ENCODE results near the gene TMEM72.

TMEM72 gene

DNA sequence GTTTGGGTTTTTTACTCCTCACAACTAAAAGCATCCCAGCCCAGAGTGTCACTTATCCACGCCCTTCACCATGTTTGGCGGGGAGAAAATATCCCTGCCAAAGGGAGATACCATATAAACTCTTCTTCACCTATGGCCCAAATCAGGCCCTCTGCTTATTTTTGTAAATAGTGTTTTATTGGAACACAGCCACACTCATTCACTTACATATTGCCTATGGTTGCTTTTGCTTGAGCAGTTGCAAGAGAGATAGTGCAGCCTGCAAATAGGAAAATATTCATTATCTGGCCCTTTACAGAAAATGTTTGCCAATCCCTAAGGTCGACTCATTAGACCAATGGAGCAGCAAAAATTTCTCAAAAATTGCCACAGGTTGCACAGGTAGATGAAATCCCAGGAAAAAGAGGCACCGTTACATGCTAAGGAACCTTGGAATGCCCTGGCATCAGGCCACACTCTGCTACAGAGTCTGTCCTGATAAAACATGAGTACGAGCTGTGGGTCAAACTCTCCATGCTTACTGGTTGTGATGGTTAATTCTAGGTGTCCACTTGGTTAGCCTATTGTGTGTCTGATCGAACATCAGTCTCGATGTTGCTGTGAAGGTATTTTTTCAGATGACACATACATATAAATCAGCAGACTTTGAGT lies 40.6 kb downstream of the TMEM72 start:
- in situ Hi-C loops (cut with MboI; ENCODE audit: low sequenced_read_pairs), result loop anchor here (25.0 kb wide), 1 partner anchor 1539 kb away; the partner anchor contains the start of gene HNRNPF

DNA sequence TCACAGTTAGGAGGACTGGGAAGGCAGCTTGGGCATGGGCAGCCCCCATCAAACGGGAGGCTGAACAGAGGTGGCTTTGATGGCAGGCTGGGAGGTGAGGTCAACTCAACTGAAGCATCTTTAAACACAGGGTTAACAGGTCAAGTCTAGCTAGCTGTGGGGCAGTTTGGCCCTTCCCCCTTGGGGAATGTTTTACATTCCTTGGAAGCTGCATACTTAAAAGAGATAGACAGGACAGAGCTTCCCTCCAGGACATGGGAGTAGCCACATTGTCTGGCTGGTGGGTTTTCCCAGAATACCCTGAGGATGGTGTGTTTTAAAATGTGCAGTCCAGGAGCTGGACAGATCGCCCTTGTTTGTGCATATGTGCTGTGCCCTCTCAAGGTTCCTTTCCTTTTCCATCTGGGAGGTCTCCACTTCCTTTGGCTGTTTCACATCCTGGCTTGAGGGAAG lies 41.7 kb downstream of the TMEM72 start:
- in situ Hi-C loops (cut with MboI; ENCODE audit: low sequenced_read_pairs), result loop anchor here (25.0 kb wide), 1 partner anchor 1541 kb away; the partner anchor contains the start of gene HNRNPF

DNA sequence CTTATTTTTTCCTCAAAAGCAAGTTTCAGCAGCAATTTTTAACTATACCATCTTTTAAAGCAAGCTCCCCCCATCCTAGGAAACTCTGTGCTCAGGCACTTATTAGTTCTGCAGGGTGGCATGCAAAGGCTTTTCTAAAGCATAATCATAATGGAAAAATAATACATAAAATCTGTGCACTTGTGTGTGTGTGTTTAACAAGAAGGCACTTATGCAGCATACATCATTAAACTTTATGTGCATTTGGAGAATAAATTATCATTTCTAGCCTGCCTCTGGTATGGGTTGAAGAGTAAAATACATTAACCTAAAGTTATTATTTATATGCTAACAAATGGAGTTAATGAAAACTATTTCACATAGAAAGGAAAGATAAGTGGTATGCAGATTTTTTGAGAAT lies 42.9 kb downstream of the TMEM72 start:
- in situ Hi-C loops (cut with MboI; ENCODE audit: low sequenced_read_pairs), result loop anchor here (25.0 kb wide), 1 partner anchor 1542 kb away; the partner anchor contains the start of gene HNRNPF

DNA sequence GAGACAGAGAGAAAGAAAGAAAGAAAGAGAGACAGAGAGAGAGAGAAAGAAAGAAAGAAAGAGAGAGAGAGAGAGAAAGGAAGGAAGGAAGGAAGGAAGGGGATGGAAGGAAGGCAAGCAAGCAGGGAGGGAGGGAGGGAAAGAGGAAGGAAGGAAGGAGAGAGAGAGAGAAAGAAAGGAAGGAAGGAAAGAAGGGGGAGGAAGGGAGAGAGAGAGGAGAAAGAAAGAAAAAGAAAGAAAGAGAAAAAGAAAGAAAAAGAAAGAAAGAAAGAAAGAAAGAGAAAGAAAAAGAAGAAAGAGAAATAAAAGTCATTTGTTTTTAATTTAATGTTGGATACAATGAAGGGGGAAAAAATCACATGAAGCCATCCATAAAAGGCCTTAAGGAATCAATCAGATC lies 43.8 kb downstream of the TMEM72 start:
- in situ Hi-C loops (cut with MboI; ENCODE audit: low sequenced_read_pairs), result loop anchor here (25.0 kb wide), 1 partner anchor 1543 kb away; the partner anchor contains the start of gene HNRNPF

DNA sequence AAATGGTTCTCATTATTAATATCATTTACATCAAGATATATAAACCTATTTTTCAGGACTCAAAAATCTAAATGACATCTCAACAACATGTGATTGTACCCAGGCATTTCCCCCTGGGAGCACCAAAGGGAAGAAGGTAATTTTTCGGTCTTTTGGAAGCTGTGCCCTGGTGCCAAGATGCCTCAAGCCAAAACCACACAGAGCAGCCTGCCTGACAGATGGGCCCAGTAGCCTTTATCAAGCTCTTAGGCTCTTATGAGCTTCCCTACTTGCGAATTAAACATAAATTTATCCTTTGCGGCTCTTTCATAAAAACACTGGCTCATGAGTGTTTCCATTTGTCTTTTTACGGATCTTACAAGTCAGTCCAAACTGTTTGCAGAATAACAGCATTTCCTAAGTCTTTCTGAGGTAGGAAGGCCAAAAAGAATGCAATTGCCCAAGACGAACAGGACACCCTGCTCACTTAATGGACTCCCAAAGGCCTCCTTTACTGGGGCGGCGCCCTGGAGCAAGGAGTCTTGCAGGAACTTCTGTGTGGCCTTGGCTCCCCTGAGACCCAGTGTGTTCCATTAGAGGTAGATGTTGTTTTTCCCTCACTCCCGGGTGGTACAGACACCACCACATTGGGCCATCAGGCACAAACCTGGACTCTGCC lies 44.4 kb downstream of the TMEM72 start:
- in situ Hi-C loops (cut with MboI; ENCODE audit: low sequenced_read_pairs), result loop anchor here (25.0 kb wide), 1 partner anchor 1543 kb away; the partner anchor contains the start of gene HNRNPF

DNA sequence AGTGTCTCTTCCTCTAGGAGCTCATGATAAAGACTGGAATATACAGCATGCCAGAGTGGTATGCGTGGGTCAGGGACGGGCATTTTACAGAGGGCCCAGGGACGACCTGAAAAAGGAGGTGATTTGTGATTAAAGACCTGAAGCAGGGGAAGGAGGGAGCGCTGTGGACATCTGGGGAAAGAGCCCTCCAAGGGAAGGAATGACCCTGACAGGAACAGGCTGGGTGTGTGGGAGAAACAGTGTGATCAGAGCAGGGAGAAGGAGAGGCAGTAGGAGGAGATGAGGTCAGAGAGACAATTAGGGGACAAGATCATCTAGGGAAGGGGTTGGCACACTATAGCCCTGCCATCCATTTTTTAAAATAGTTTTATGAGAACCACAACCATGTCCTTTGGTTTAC lies 45.1 kb downstream of the TMEM72 start:
- in situ Hi-C loops (cut with MboI; ENCODE audit: low sequenced_read_pairs), result loop anchor here (25.0 kb wide), 1 partner anchor 1544 kb away; the partner anchor contains the start of gene HNRNPF

DNA sequence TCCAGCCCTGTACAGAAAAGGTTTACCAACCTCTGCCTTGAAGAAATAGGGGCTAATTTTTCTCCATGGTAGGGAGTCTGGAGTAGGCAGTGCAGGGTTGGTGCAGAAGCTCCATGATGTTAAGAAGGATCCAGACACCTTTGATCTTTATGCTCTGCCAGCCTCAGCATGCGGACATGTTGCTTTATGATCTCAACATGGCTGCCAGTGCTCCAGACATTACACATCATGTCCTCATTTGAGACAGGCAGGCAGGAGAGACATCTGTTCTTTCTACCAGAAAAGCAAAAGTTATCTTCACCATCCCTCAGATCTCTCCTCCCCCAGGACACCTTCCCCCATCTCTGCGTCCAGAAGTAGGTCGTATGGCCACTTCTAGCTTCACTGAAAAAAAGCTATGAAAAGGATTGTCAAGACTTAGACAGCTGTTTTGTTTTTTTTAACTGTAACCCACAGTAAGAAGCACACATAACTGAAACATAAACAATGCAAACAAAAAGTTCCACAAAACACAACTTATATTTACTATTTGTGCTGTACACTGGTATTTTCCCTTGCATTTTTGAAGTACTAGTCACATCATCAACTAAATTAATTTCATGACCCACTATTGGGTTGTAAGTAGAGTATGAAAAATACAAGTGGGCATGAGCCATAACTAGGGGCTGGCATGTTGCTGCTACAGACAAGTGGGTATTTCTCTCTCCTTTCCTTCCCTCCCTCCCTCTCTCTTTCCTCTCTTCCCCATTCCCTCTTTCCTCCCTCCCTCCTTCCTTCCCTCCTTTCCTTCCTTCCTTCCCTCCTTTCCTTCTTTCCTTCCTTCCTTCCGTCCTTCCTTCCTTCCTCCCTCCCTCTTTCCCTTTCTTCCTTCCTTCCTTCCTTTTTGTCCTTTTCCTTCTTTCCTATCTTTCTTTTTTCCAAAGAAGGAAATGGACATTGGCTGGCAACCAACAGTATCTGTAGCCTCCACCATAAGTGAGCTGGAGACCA lies 45.9 kb downstream of the TMEM72 start:
- in situ Hi-C loops (cut with MboI; ENCODE audit: low sequenced_read_pairs), result loop anchor here (25.0 kb wide), 1 partner anchor 1545 kb away; the partner anchor contains the start of gene HNRNPF

DNA sequence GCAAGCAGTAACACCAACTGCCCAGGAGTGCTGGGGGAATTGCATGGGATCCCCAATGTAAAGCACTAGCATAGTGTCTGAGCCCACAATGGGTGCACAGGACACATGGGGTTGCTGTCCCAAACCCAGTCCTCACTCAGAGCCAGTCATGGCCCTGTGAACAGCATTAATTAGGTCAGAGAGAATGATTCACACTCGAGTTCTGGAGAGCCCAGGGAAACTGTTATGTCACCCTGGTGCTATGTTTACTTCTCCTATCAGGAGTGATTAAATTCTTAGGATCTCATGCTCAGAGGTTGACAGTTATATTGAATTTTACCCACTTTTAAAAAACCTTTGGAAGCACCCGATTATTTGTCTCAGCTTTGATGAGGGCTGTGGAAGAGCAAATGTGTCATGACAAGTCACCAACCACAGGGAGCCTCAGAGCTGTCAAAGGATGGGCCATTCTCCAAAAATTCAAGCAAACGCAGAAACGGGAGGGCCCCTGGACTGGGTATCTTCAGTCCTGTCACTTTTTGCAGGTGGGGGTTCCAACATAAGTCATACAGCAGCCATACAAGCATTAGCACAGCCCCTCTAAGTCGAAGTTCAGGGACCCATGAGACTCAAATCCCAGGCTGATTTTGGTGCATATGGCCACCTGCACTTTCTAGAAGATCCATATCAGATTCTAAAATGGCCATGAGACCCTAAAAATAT lies 47.2 kb downstream of the TMEM72 start:
- in situ Hi-C loops (cut with MboI; ENCODE audit: low sequenced_read_pairs), result loop anchor here (25.0 kb wide), 1 partner anchor 1546 kb away; the partner anchor contains the start of gene HNRNPF

DNA sequence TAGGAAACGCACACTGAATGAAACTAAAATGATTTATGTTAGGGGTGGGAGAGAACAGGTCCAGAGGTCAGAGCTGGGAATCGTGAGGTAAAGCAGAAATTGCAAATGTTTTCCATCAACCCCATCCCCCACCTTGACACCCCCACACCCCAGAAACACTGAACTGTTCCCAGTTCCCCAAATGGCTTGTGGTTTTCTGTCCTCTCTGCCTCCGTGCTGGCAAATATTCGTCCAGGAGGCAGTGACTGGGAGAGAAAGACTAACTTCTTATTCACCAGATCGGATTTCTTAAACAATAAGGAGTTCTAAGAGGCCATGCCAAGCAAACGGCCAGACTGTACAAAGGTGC lies 47.7 kb downstream of the TMEM72 start:
- in situ Hi-C loops (cut with MboI; ENCODE audit: low sequenced_read_pairs), result loop anchor here (25.0 kb wide), 1 partner anchor 1547 kb away; the partner anchor contains the start of gene HNRNPF

DNA sequence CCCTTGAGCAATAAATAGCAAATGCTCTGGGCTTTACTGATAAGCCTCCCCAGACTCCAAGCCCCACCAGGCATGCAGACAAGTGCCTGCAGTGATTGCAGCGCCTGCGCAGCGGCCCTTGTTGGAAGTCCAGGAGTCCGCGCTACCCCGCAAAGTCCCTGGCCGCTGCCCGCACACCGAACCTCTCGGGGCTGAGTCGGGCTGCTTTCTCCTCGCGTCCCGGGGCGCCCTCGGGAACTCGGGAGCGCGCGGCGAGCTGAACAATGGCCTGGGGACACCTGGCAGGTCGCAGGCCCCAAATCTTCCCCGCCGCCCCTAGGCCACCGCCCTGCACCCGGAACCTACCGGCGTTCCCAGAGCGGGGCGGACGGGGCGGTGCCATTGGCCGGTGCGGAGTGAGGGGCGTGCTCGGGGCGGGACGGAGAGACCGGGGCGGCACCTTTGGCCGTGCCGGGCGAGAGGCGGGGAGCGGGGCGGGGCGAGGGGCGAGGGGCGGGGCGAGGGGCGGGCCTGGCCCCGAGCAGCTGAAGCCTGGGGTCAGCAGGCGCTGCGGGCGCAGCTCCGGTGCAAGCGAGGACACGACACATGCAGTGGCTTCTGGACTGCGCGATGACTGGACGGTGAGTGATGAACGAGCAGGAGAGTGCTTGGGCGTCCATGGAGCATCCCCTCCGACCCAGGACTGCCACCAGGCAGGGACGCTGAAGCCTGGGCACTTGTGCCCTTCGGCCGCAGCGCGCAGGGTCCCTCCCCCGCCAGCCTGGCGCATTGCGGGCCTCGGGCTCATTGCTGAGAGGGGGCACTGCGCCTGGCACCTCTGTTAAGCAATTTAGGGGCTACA lies 48.3 kb downstream of the TMEM72 start, which contains the start of gene RASSF4:
TSS of gene RASSF4 (plus strand) at position 556 of the 841 bp plus-strand sequence. CDS start 10,401 bp downstream, outside the sequence.
- in situ Hi-C loops (cut with MboI; ENCODE audit: low sequenced_read_pairs), result loop anchor here (25.0 kb wide), 1 partner anchor 1547 kb away; the partner anchor contains the start of gene HNRNPF

DNA sequence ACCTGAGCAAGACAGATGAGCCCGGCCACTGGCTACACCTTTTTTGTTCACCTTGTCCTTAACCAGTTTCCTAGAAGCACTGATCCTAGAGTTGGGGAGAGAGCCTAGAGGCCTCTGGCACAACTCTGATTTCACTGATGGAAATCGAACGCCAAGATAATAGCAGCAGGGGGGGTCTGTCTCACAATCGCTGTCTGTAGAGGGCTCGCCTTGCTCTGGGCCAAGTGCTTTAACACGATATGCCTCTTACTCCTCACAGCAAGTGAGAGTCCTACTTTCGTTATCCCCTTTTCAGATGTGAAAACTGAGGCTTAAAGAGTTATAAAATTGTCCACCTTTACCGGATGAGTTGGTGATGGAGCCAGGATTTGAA lies 48.9 kb downstream of the TMEM72 start:
- in situ Hi-C loops (cut with MboI; ENCODE audit: low sequenced_read_pairs), result loop anchor here (25.0 kb wide), 1 partner anchor 1548 kb away; the partner anchor contains the start of gene HNRNPF

DNA sequence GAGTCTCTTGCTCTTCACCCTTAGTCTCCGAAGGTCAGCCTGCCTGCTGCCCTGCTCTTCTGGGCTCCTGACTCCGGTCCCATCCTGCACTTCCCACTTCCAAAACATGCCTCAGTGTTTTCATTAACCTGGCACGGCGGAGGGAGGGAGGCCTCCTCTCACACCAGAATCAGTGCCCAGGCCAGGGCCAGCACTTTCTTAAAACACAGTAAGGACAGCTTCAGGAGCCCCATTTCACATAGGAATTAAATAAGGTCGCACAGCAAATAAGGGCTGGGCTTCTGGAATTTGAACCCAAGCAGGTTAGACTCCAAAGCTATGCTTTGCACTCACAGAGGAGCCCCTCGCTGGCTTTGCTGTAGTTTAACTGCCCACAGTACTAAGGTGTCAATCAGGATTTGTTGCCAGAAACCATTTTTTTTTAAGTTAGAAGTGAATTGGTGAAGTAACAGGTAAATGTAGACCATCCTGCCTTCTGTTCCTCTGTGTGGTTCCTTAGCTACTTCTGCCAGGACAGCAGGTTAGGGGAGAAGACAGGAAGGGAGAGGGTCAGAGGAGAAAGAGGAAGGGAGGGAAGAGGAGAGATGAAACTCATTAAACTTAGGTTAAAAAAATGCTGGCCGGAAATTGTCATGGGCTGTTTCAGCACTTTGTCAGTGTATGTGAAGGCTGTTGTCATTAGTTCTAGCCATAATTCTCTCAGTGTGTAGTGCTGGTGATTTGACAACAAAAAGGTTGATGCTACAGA lies 49.5 kb downstream of the TMEM72 start:
- in situ Hi-C loops (cut with MboI; ENCODE audit: low sequenced_read_pairs), result loop anchor here (25.0 kb wide), 1 partner anchor 1548 kb away; the partner anchor contains the start of gene HNRNPF

DNA sequence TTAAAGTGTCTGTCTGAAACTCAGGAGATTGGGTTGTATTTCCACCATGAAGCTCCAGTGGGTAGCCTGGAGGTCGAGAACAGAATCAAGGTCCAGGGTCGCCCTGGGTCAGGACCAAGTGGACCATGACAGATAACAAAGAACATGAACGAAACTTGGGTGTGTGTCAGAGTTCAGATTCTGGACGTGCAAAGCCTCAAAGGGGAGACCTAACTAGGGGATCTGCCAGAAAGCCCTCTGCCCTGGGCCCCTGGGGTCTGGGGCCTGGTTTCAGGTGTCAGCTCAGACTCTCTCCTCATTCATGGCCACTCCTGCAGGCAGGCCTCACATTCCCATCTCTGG lies 50.1 kb downstream of the TMEM72 start:
- in situ Hi-C loops (cut with MboI; ENCODE audit: low sequenced_read_pairs), result loop anchor here (25.0 kb wide), 1 partner anchor 1549 kb away; the partner anchor contains the start of gene HNRNPF

DNA sequence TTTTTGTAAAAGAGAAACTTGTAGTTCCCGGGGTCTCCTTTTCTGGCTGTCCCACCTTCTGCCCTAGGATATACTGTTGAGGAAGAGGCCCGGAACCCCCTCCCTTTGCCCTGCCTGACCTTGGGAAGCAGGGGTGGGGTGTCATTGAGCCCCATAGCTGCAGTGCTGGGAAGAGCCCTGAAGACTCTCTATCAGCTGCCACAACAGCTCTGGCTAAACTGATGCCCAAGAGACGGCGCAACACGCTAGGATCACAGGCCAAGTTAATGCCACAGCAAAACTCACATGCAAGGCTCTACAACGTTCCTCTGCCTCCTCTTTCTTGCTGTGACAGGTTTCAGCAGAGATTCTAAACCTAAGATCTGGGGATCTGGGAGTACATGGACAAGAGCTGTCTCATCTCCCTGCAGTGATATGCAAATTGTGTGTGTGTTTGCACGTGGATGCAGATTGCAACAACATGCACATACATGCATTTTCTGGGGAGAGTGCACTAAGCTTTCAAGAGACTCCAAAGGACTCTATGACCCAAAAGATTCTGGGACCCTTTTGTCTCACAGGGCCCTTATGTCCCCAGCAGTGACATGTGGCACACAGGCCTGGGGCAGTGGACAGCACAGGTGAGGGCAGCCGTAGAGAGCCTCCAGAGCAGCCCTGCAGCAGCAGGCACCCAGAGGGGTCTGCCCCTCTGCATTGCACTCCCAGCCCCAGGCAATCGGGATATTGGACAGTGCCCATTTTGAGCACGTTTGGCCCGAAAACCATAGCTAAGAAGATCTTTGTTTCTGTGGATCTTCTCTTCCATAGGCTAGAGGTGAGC lies 51.0 kb downstream of the TMEM72 start:
- in situ Hi-C loops (cut with MboI; ENCODE audit: low sequenced_read_pairs), result loop anchor here (25.0 kb wide), 1 partner anchor 1550 kb away; the partner anchor contains the start of gene HNRNPF

DNA sequence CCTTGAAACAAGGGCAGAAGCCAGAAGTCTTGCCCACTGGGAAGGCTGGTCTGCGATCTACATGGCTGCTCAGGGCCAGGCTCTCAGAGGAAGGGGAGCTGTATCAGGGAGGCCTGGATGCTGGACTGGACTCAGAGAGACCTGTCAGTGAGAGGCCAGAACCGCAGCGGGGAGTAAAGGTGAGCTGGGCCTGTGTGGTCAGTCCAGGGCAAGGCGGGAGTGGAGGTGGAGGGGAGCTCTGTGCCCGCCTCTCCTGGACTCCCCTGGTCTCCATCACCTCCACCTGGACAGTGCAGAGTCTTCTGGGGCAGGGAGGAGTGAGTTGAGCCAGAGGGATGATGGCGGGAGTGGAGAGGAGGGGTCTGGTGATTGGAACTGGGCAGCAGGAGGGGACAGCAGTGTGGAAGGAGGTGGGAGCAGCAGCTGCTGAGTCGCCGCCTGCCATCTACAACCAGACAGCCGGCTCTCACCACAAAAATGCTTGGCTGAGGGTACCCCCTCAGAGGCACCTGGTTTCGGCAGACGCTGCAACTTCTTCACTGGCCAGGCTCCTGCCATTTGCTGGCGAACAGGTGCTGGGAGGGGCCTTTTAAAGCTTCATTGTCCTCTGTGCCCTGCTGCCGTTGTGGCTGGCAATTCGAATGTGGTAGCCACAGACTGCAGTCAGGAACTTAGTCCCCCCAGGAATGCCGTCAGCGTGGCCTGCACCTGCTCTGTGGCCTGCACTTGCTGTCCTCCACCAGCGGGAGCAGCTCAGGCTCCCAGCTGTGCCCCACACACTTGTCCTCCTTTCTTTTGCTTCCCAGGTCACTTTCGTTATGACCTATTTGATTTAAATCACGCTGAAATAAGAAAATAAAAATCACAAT lies 52.0 kb downstream of the TMEM72 start:
- in situ Hi-C loops (cut with MboI; ENCODE audit: low sequenced_read_pairs), result loop anchor here (25.0 kb wide), 1 partner anchor 1551 kb away; the partner anchor contains the start of gene HNRNPF
